Natural killer cell (primary cell): ENCODE measurements around the gene FTO. TPM values are rescaled to one million over a fixed set of nuclear protein-coding genes. Genes with fewer than 3 reads are reported as not detected.

Source experiments
- ATAC-seq, 3 donors: fragments of 150-1000 bp in 2 of 3; fragments of 200-7000 bp in 1 of 3; cut with Tn5 transposase; 1 replicate in 1 of 3; 2 replicates in 2 of 3; pipeline ENCODE4 v1.10.0; 2021; ENCODE audit warnings: mild to moderate bottlenecking in 2 of 3, moderate library complexity in 2 of 3
- DNase-seq, 2 donors: peaks; one replicate each; pipeline versions ENCODE4 v3.0.0 to v3.0.0-alpha.2; 2013 to 2021; ENCODE audit warnings: mixed read lengths in 1 of 2
- H3K27ac ChIP-seq: one replicate; pipeline ENCODE4 v1.5.1; 2013; ENCODE audit warnings: mild to moderate bottlenecking, low read length
- H3K27me3 ChIP-seq: one replicate; pipeline ENCODE4 v1.6.1; 2013; ENCODE audit warnings: low read length; ENCODE audit not compliant: control insufficient read depth, insufficient read depth
- H3K36me3 ChIP-seq: one replicate; pipeline ENCODE4 v1.6.1; 2013; ENCODE audit warnings: low read length; ENCODE audit not compliant: control insufficient read depth, insufficient read depth
- H3K4me1 ChIP-seq: one replicate; pipeline ENCODE4 v1.6.1; 2013; ENCODE audit warnings: low read length; ENCODE audit not compliant: control insufficient read depth, insufficient read depth
- H3K4me3 ChIP-seq: one replicate; pipeline ENCODE4 v1.5.1; 2013; ENCODE audit warnings: low read length
- H3K9me3 ChIP-seq: one replicate; pipeline ENCODE4 v1.6.1; 2013; ENCODE audit warnings: low read length; ENCODE audit not compliant: control insufficient read depth, insufficient read depth
- H3K27ac Mint-ChIP-seq, 2 donors: one replicate each; pipeline ENCODE4 v1.8.0; 2022; ENCODE audit warnings: mild to moderate bottlenecking in 2 of 2, mixed read lengths in 2 of 2, moderate library complexity in 1 of 2
- H3K27me3 Mint-ChIP-seq, 2 donors: one replicate each; pipeline ENCODE4 v1.8.0; 2022; ENCODE audit warnings: low read depth in 2 of 2, mixed read lengths in 2 of 2
- H3K36me3 Mint-ChIP-seq: one replicate; pipeline ENCODE4 v1.8.0; 2022; ENCODE audit warnings: mixed read lengths
- H3K4me1 Mint-ChIP-seq, 2 donors: one replicate each; pipeline ENCODE4 v1.8.0; 2022; ENCODE audit warnings: mixed read lengths in 2 of 2
- H3K4me3 Mint-ChIP-seq: one replicate; pipeline ENCODE4 v1.8.0; 2022; ENCODE audit warnings: mild to moderate bottlenecking, moderate library complexity, mixed read lengths
- H3K9me3 Mint-ChIP-seq, 2 donors: one replicate each; pipeline ENCODE4 v1.8.0; 2022; ENCODE audit warnings: mixed read lengths in 2 of 2
- CTCF ChIP-seq: fragments of 200-600 bp; IDR thresholded peaks from one replicate; pipeline ENCODE4 v1.8.0; 2022; ENCODE audit warnings: antibody characterized with exemption
- WGBS: methylation state at CpG from one replicate; pipeline ENCODE4 v1.1.7; 2013; ENCODE audit warnings: missing lambda C conversion rate; ENCODE audit not compliant: insufficient coverage; 5-methylcytosine and 5-hydroxymethylcytosine counted together
- intact Hi-C: fragments of 100-400 bp; cut with micrococcal nuclease; formaldehyde crosslinking; loops from one replicate; pipeline ENCODE4 v1.14.2; 2022
- total RNA-seq, 4 donors: library from RNA; stranded (reverse); fragments of 120-200 nt in 1 of 4; gene quantifications; one replicate each; pipeline versions ENCODE4 v1.2.3 to v1.2.4, GENCODE V29; 2013 to 2022

Gene FTO
- total RNA-seq, 3 donors from 2014 or later (not counting 1 experiment from before 2014, with no cell fraction given) = 55.4 to 70.5 (median 55.4) TPM

- WGBS = 87% methylated on average over 4 of the region's 4 CpGs
- Histone ChIP-seq H3K4me3 (no peak overlapping the region), H3K27me3 (no peaks in the 10 kb centered on the region), H3K27ac (no peak overlapping the region), H3K9me3 (no peaks in the 10 kb centered on the region), H3K4me1 (no peaks in the 10 kb centered on the region), H3K36me3 (no peaks in the 10 kb centered on the region)
- TF ChIP-seq CTCF = no peak
- intact Hi-C loops = no loop called here
- Mint-ChIP-seq H3K36me3 (no peaks in the 10 kb centered on the region), H3K27me3 (no peaks in the 10 kb centered on the region), H3K4me1 (no peaks in the 10 kb centered on the region), H3K4me3 (no peak overlapping the region), H3K27ac (no peak overlapping the region), H3K9me3 (peaks cover 0 to 3% of the 10 kb centered on the region in 2 donors)
- ATAC-seq (no peak), DNase-seq (no peak)
Observed at GRCh38 chr16:54158986-54159385, 455.0 kb downstream of the FTO start.

GRCh38 chr16:54159490-54160080 lies 455.6 kb downstream of the FTO start:
- Histone ChIP-seq H3K27ac (no peak overlapping the region), H3K36me3 (no peaks in the 10 kb centered on the region), H3K27me3 (no peaks in the 10 kb centered on the region), H3K9me3 (no peaks in the 10 kb centered on the region), H3K4me3 (no peak overlapping the region), H3K4me1 (no peaks in the 10 kb centered on the region)
- peak in 1 of 3 donors; percentile 8 for ATAC-seq
- no peaks in the 10 kb centered on the region for H3K36me3 Mint-ChIP-seq
- H3K9me3 Mint-ChIP-seq = peaks cover 0 to 3% of the 10 kb centered on the region in 2 donors
- H3K27ac Mint-ChIP-seq = no peak overlapping the region
- H3K4me1 Mint-ChIP-seq = no peaks in the 10 kb centered on the region
- H3K4me3 Mint-ChIP-seq = no peak overlapping the region
- intact Hi-C loops = no loop called here
- DNase-seq = no peak
- H3K27me3 Mint-ChIP-seq = no peaks in the 10 kb centered on the region
- 92% methylated on average over 5 of the region's 6 CpGs for WGBS
- TF ChIP-seq CTCF = no peak

DNA sequence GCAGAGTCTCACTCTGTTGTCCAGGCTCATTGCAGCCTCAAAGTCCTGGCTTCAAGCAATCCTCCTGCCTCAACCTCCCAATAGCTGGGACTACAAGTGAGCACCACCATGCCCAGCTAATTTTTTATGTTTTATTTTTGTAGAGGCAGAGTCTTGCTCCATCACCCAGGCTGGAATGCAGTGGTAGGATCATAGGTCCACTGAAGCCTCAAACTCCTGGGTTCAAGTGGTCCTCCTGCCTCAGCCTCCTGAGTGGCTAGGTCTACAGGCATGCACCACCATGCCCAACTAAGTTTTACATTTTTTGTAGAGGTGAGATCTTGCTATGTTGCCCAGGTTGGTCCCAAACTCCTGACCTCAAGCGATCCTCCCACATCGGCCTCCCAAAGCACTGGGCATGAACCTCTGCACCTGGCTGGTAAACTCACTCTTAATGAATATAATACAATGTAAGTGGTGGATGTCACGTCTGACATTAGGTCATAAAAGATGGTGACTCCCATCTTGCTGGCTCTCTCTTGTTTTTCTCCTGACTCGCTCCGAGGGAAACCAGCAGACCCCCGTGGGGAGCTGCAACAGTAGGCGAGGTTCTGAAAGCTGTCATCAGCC lies 456.4 kb downstream of the FTO start:
- ATAC-seq = no peak
- H3K4me1 Mint-ChIP-seq = no peaks in the 10 kb centered on the region
- H3K27ac Mint-ChIP-seq = no peak overlapping the region
- no peaks in the 10 kb centered on the region for H3K36me3 ChIP-seq
- no peaks in the 10 kb centered on the region for H3K27me3 Mint-ChIP-seq
- WGBS = 88% methylated on average over 7 of the region's 7 CpGs
- TF ChIP-seq CTCF = no peak
- no peak for DNase-seq
- H3K9me3 ChIP-seq = no peaks in the 10 kb centered on the region
- no peaks in the 10 kb centered on the region for H3K27me3 ChIP-seq
- H3K27ac ChIP-seq = no peak overlapping the region
- H3K4me3 Mint-ChIP-seq = no peak overlapping the region
- peaks cover 0 to 3% of the 10 kb centered on the region in 2 donors for H3K9me3 Mint-ChIP-seq
- no peaks in the 10 kb centered on the region for H3K4me1 ChIP-seq
- intact Hi-C loops = no loop called here
- H3K4me3 ChIP-seq = no peak overlapping the region
- no peaks in the 10 kb centered on the region for H3K36me3 Mint-ChIP-seq
